NCI-H82 treated with DMSO at 0.1 percent for 48 hours (cell line): ENCODE data around the gene JMJD6.
"Not testable (repeated sequence)": the region's sequence is repeated elsewhere in the genome, so short reads cannot be mapped to it uniquely, and the experiment has no call there.

Experiments
- DNase-seq: peaks from one replicate; lab custom pipeline; 2025; ENCODE audit not compliant: unreplicated experiment; lab: John Stamatoyannopoulos, UW

Gene JMJD6

GRCh38 chr17:76700617-76701470 lies 25.6 kb downstream of the JMJD6 start:
- DNase-seq, result no peak

DNA sequence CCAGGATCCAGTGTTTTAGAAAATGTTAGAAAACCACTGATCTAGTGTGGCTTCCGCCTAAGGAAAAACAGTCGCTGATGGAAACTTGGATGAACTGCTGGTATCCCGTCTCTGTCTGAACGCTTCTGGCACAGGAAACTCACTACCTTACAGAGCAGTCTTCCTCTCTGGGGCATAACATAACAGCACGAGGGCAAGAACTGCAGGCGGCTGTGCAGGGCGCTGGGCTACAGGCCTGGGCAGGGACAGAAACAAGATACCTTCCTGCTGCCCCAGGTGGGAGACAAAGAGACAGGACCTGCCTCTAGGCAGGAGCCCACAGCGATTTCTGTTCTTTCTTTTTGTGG lies 26.2 kb downstream of the JMJD6 start:
- no peak for DNase-seq

GRCh38 chr17:76698466-76698977 lies 27.9 kb downstream of the JMJD6 start:
- DNase-seq, result not testable (repeated sequence)

DNA sequence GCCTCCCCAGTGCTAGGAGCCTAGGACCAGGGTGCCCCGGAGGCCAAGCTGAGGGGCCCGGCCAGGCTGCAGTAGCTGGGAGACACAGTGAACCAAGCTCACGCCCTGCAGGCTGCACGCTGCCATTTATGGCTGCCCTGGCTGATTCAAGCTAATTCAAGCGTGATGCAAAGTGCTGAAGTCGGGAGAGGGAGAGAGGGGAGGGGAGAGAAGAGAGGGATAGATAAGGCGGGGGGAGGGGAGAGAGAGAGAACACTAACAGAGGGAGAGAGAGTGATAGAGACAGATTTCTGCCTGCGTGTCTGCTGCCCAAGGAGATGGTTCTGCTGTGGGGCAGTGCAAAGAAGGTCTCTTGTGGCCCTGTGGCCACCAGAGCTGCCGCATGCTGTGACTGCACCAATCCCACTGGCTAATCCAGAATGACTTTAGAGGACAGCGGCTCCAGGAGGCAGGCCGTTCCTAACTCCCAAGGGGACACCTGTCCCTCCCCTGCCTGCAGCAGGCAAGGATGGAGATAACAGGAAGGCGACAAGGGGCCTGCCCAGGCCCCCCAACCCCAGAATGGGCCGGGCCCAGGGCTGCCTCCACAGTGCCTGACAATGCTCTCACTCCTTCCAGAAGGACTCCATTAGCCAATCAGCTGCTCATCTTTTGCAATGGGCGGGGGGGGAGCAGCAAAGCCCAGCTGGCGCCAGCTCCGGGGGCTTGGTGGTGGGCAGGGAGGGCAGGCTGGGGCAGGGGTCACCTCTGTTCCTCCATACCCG lies 28.5 kb downstream of the JMJD6 start:
- DNase-seq, result no peak

DNA sequence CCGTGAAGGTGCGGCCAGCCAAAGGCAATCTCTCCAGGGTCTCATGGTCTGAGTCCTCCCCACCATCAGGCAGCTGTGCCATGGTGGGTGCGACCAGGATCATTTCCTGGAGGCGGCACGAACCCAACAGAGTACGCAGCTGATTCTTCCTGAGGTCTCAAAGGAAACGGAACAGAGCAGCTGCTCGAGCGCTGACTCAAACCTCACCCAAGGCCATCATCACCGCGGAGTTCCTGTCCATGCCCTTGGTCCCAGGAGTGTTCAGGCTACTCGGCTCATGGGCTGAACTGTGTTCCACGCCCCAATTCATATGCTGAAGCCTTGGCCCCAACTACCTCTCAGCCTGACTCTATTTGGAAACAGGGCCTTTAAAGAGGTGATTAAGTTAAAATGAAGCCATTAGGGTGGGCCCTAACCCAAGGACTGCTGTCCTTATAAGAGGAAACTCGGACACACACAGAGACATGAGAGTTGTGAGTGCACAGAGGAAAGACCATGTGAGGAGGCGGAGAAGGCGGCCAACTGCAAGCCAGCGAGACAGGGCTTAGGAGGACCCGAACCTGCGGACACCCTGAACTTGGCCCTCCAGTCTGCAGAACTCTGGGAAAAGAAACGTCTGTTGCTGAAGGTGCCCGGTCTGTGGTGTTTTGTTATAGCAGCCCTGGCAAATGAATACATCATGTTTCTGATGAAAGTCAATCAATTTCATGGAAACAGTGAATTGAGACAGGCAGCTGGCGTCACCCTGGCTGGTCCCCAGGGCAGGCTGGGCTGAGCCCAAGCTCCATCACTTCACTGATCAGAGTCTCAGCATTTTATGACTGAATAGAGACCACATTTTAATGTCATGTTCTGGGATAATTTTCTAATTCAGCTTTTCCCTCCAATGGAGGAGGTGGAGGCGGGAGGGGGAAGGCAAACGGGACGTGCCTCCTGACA lies 29.4 kb downstream of the JMJD6 start:
- DNase-seq, result no peak

DNA sequence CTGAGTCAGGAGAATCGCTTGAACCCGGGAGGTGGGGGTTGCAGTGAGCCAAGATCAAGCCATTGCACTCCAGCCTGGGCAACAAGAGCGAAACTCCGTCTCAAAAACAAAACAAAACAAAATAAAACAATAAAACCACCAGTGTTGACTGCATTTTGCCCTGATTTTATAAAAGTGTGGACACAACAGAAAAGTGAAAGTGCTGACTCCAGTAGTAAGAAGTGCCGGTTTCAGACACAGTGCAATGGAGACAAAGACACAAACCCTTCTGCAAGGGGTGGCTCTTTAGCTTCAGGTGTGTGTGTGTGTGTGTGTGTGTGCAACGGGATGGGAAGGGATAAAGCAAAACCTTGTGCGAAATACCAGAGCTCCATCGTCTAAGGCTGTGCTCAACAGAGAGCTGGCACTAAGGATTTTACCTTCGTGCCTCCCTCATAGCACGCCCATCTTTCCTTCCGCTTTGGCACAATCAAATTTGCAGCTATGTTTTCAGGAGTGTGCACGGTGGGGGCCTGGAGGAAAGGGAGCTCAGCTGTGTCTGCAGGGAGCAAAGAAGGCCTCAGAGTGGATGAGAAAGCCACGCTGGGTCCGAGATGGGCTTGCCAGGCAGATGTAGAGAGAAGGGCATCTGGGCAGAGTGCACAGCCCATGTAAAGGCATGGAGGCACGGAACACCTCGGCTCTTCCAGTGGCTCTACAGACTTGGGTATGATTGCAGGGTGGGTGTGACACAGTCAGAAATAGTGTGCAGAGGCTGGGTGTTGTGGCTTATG lies 31.2 kb downstream of the JMJD6 start:
- DNase-seq, result no peak

GRCh38 chr17:76691379-76692191 lies 34.8 kb downstream of the JMJD6 start:
- no peak for DNase-seq

DNA sequence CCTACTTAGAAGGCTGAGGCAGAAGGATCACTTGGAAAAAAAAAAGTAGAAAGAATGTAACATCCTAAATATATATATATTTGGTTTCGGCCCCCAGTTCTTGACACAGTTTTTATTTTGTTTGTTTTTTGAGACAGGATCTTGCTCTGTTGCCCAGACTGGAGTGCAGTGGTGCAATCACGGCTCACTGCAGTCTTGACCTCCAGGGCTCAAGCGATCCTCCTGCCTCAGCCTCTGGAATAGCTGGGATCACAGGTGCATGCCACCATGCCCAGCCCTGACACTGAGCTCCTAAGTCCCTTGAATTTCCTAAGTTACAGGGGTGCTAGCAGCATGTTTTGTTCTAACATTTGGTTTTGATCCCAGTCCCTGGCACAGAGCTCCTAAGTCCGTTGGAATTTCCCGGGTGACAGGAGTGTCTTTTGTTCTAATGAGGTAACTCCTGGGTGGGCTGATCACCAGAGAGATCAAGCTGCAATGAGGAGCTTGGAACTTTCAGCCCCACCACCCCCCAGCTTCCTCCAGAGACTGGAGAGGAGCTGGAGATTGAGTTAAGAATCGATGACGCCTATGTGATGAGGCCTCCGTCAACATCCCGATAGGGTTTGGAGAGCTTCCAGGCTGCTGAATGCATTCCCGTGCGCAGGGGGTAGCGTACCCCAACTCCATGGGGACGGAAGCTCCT lies 35.7 kb downstream of the JMJD6 start:
- DNase-seq, result no peak

DNA sequence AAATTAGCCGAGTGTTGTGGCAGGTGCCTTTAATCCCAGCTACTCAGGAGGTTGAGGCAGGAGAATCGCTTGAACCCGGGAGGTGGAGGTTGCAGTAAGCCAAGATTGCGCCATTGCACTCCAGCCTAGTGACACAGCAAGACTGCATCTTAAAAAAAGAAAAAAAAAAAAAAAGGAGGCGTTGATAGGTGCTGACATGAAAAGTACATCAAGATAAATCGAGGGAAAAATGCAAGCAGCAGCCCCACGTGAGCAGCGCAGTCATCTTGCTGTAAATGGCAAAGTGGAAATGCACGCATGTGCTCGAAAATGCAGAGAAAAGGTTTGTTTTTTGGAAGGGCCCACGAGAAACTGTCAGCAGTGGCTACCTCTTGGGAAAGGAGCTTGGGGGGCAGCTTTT lies 36.5 kb downstream of the JMJD6 start:
- DNase-seq, result no peak

GRCh38 chr17:76688165-76688622 lies 38.2 kb downstream of the JMJD6 start:
- DNase-seq, result no peak

GRCh38 chr17:76687298-76688164 lies 38.9 kb downstream of the JMJD6 start:
- no peak for DNase-seq

DNA sequence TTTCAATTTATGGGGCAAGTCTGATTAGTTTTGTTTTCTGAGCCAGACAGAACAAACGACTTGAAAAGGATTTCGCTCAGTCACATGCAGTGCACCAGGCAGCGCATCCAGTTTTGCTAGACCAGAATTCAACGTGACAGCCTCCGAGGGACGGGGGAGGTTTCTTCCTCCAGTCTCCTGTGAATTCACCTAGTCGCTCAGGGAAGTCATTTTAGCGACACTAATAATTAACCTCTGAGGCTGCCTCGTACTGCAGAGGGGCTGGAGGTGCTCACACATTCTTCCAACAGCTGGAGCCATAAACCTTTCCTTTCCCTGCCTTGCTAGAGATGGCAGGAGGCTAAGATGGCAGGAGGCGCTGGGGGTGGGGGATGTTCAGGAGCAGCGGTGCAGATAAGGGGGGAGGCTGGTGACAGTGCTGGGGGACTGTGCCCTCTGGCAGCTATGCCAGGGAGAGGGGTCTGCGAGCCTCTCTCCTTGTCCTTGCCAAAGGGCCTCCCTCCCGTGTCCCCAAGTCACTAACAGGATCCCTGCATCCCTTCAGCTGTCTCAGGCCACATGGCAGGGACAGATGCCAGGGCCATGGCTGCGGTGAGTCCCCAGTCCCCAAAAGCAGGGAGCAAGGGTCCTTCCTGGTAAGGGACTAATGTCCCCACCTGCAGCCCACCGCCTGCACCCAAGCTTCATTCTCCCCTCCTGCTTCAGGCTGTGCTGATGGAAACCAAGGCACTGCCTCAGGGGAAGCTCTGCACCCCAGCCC lies 39.7 kb downstream of the JMJD6 start:
- DNase-seq, result no peak

GRCh38 chr17:76685846-76686245 lies 40.6 kb downstream of the JMJD6 start:
- DNase-seq, result no peak

DNA sequence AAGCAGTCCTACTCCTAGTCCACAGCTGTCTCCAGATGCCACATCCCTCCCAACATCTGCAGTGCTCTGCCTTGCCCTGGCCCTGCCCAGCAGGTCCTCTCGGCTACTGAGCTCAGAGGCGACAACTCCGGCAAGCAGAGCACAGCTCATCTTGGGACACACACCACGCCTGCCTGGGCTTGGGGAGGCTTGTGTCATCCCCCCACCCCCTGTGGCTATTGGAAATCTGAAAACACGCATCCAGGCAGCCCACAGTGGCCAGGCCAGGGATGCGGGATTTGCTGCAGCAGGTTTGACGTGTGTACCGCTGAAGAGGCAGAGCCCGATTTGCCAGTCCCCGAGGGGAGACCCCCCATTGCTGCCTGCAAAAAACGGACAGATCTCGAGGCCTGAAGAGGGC lies 41.0 kb downstream of the JMJD6 start:
- DNase-seq, result no peak

DNA sequence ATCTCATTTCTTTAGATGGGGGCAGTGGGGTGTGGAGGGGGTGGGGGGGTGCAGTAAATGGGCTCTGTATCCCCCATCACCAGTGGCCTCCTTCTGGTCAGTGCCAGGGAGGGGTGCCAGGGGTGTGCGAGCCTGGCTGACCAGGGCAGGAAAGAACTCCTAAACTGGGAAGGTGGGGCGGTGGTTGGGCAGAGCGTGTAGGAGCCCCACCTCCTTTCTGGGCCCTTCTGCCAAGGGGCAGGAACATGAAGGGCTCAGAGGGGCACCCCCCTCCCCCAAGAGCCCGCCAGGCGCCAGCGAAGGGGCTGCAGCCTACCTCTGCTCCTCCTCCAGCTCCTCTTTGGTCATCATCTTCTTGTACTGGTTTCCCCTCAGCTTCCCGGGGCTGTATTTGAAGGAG lies 41.6 kb downstream of the JMJD6 start:
- no peak for DNase-seq

- no peak for DNase-seq
These were observed 42.3 kb downstream of the JMJD6 start for GRCh38 chr17:76683921-76684745.
